GM18861 (cell line): ENCODE results near the gene ATXN10.

ENCODE experiments used
- ATAC-seq: cut with Tn5 transposase; IDR thresholded peaks from one replicate; pipeline ENCODE4 v1.9.1; 2021; ENCODE audit not compliant: unreplicated experiment

Gene ATXN10

GRCh38 chr22:45754822-45755221, 83.2 kb downstream of the ATXN10 start:
- ATAC-seq = no peak

DNA sequence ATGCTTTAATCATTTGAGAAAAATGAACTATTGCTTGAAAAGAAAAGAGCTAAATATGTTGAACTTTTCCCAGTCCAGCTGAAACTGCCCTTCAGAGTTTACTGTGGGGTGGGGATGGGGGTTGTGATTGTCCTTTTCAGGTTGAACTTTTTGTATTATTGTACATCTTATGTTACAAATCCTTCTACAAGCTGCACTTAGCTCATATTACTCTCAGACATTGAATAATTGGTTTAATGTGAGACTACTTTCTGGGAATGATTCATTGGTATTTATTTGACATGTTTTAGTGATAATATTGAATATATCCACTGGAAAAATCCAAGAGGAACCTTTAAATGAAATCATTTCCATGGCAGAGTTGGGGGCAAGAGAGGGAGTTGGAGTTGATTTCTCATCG, 84.9 kb downstream of the ATXN10 start:
- ATAC-seq = no peak

GRCh38 chr22:45757068-45757467, 85.4 kb downstream of the ATXN10 start:
- ATAC-seq = no peak

GRCh38 chr22:45757936-45758335, 86.3 kb downstream of the ATXN10 start:
- ATAC-seq = no peak

DNA sequence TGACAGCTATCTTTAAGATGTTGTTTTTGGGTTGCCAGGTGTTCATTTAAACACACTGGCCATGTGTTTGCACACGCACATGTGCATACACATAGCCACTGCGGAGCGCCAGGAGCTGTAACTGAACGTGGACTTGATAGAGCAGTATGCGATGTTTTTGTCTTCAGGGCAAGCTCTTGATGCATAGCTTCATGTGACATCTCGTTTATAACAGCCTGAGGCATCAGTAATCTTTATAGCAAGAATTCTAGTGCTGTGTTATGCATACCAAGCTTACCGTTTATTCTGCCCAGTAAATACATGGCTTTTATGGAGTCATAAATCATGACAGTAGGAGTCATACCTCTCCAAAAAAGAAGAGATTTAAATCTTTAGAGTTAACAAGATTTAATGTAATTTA, 87.0 kb downstream of the ATXN10 start:
- ATAC-seq = no peak

- ATAC-seq = no peak
These were observed 89.0 kb downstream of the ATXN10 start for GRCh38 chr22:45760682-45761081.

DNA sequence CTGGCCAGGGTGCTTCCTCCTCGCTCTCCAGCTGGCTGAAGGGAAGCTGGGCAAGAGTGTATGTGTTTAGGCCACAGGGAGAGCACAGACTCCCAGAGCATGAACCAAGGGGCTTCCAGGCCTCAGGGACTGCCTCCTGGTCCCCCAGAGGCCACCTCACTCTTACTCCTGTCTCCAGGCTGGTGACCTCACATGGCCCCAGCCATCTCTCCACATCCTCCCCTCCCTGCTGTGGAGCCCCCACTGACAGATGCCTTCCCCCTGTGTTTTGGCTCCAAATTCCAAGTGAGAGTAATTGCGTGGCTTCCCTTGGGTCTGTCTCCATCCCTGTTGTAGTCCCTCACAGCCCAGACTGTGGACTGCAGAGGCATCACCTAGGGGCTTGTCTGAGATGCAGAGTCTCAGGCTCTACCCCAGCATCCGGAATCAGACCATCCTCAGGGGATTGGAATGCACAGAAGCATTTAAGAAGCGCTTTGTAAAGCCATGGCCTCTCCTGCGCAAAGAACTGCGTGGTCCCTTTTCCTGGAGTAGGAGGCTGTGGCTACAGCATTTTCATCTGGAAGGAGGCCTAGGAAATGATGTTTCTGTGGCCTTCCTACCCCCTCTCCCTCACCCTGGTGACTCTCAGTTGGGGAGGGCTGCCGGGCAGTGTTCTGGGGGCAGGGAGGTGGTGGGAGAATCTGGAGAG, 91.1 kb downstream of the ATXN10 start:
- ATAC-seq = no peak

DNA sequence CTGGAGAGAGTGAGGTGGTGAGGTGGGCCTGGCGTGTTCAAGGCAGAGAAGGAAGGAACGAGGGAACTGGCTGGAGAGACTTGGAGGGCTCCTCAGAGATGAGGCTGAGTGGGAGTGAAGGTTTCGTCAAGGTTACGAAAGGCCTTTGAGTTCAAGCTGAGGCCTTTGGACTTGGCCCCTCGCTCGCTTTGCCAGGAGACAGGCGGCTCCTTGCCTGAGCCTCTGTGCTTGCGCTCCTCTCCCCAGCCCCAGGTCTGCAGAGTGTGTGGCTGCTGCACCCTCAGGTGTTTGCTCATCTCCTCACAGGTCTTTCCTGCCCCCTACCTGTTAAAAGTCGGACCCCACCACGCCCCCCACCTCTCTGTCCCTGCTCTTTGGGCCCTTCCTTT, 91.6 kb downstream of the ATXN10 start:
- ATAC-seq = no peak

- ATAC-seq = no peak
These were observed 96.9 kb downstream of the ATXN10 start for GRCh38 chr22:45768490-45768889.

- ATAC-seq = no peak
These were observed 98.1 kb downstream of the ATXN10 start for GRCh38 chr22:45769569-45770210.

- no peak for ATAC-seq
These were observed 98.9 kb downstream of the ATXN10 start for GRCh38 chr22:45770506-45770905.

GRCh38 chr22:45771057-45771456, 99.4 kb downstream of the ATXN10 start:
- no peak for ATAC-seq

- no peak for ATAC-seq
These were observed 100.1 kb downstream of the ATXN10 start for GRCh38 chr22:45771711-45772110.

DNA sequence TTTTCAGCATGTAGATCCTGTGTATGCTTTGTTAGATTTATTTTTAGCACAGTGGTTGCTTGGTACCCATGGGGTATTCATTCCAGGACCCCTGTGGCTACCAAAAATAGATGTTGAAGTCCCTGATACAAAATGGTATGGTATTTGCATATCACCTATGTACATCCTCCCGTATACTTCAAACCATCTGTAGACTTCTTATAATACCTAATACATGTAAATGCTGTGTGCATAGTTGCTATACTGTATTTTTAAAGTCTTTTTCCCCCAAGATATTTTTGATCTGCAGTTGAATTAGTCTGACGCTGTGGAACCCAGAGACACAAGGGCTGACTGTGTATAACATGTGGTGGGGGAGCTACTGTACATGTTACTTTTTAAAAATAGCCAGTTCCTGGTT, 101.1 kb downstream of the ATXN10 start:
- no peak for ATAC-seq

DNA sequence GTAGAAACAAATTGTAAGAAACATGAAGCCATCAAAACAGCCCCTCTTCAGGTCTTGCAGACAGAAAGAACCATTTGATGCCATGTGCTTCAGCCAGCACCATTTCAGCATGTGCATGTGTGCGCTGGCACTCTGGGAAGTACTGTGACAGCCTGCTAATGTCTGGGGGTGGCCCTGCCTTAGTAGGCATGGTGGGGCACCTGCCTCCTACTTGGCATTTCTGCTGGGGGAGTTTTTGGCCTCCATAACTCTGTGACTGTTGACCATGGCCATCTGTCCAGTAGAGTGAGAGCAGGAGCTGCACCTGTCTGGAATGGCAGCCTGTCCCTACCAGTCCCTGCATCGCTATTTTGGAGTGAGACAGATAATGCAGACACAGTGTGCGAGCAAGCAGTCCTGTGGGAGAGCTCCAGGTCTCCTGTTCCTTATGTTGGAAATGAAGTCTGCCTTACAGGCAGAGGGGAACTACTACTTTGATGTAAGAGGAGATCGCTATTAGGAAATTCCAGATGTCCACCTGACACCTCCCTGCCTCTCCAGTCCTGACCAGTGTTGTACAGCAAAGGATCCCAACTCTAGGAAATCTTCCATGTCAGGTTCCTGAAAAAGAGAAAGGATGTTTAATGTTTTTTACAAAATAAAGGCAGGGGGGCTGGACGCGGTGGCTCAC, 102.5 kb downstream of the ATXN10 start:
- ATAC-seq = no peak

GRCh38 chr22:45775062-45775461, 103.4 kb downstream of the ATXN10 start:
- no peak for ATAC-seq

GRCh38 chr22:45775569-45776312, 104.1 kb downstream of the ATXN10 start:
- ATAC-seq = peak; percentile 75

GRCh38 chr22:45776313-45776585, 104.6 kb downstream of the ATXN10 start:
- ATAC-seq = no peak

- ATAC-seq = no peak
These were observed 105.6 kb downstream of the ATXN10 start for GRCh38 chr22:45777046-45777851.

DNA sequence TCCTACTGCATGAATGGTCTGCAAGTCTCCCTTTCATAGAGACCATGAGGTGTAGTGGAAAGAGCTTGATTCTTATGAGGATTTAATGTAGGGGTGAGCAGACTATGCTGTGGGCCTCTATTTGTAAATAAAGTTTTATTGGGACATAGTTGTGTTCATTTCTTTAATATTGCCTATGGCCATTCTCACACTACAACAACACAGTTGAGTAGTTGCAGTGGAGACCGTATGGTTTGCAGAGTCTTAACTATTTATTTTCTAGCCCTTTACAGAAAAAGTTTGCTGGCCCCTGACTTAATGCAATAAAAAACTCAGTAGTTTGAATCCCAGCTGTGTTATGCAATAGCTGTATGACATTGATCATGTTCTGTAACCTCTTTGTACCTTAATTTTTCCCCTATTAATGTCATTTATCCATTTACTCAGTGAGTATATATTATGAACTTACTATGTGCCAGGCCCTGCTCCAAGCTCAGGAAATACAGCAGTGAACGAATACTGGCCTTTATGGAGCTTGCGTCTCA, 106.3 kb downstream of the ATXN10 start:
- no peak for ATAC-seq

- no peak for ATAC-seq
These were observed 109.8 kb downstream of the ATXN10 start for GRCh38 chr22:45781459-45781858.
